Memory B cell (primary cell): ENCODE data around the gene VPS36.
"Not testable (repeated sequence)": the region's sequence is repeated elsewhere in the genome, so short reads cannot be mapped to it uniquely, and the experiment has no call there.

Experiments
- ATAC-seq: fragments of 150-1000 bp; cut with Tn5 transposase; 2 replicates; pipeline ENCODE4 v1.10.0; 2021; ENCODE audit warnings: low read depth, mild to moderate bottlenecking, moderate library complexity
- DNase-seq, 2 donors: peaks; one replicate each; pipeline ENCODE4 v3.0.0; 2022; ENCODE audit warnings: low spot score in 2 of 2
- H3K27ac Mint-ChIP-seq: one replicate; pipeline ENCODE4 v1.8.0; 2022; ENCODE audit warnings: mild to moderate bottlenecking, moderate library complexity, mixed read lengths
- H3K27me3 Mint-ChIP-seq: one replicate; pipeline ENCODE4 v1.8.0; 2022; ENCODE audit warnings: mixed read lengths
- H3K36me3 Mint-ChIP-seq: one replicate; pipeline ENCODE4 v1.8.0; 2022; ENCODE audit warnings: mild to moderate bottlenecking, mixed read lengths
- H3K4me1 Mint-ChIP-seq: one replicate; pipeline ENCODE4 v1.8.0; 2022; ENCODE audit warnings: mixed read lengths
- H3K4me3 Mint-ChIP-seq: one replicate; pipeline ENCODE4 v1.8.0; 2022; ENCODE audit warnings: mild to moderate bottlenecking, moderate library complexity, mixed read lengths
- H3K9me3 Mint-ChIP-seq: one replicate; pipeline ENCODE4 v1.8.0; 2022; ENCODE audit warnings: mixed read lengths

VPS36 gene

GRCh38 chr13:52411629-52412028, 38.8 kb downstream of the VPS36 start:
- peaks cover 13% of the 10 kb centered on the region for H3K36me3 Mint-ChIP-seq
- H3K27me3 Mint-ChIP-seq, result no peaks in the 10 kb centered on the region
- H3K27ac Mint-ChIP-seq, result no peak overlapping the region
- no peaks in the 10 kb centered on the region for H3K4me1 Mint-ChIP-seq
- ATAC-seq (no peak), DNase-seq (no peak)
- H3K9me3 Mint-ChIP-seq, result no peaks in the 10 kb centered on the region
- no peak overlapping the region for H3K4me3 Mint-ChIP-seq

DNA sequence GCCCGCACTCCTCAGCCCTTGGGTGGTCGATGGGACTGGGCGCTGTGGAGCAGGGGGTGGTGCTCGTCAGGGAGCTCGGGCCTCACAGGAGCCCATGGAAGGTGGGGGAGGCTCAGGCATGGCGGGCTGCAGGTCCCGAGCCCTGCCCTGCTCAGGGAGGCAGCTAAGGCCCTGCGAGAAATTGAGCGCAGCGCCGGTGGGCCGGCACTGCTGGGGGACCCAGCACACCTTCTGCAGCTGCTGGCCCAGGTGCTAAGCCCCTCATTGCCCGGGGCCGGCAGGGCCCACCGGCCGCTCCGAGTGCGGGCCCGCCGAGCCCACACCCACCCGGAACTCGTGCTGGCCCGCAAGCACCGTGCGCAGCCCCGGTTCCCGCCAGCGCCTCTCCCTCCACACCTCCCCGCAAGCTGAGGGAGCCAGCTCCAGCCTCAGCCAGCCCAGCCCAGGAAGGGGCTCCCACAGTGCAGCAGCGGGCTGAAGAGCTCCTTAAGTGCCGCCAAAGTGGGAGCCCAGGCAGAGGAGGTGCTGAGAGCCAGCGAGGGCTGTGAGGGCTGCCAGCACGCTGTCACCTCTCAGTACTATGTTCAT, 42.3 kb downstream of the VPS36 start:
- not testable (repeated sequence) for H3K4me3 Mint-ChIP-seq, H3K27me3 Mint-ChIP-seq, H3K9me3 Mint-ChIP-seq, H3K36me3 Mint-ChIP-seq, H3K27ac Mint-ChIP-seq, ATAC-seq, DNase-seq
- peaks cover 13% of the 10 kb centered on the region for H3K4me1 Mint-ChIP-seq

- not testable (repeated sequence) for H3K27ac Mint-ChIP-seq, H3K9me3 Mint-ChIP-seq, H3K36me3 Mint-ChIP-seq, ATAC-seq, H3K4me3 Mint-ChIP-seq, DNase-seq
- Mint-ChIP-seq H3K4me1 (peaks cover 15% of the 10 kb centered on the region), H3K27me3 (peaks cover 12% of the 10 kb centered on the region)
Observed at GRCh38 chr13:52407436-52407835, 43.0 kb downstream of the VPS36 start.

GRCh38 chr13:52406629-52407028, 43.8 kb downstream of the VPS36 start:
- H3K36me3 Mint-ChIP-seq, result peaks cover 1% of the 10 kb centered on the region
- DNase-seq, result no peak
- H3K4me1 Mint-ChIP-seq, result peaks cover 15% of the 10 kb centered on the region
- ATAC-seq, result no peak
- no peak overlapping the region for H3K27ac Mint-ChIP-seq
- peak overlapping the region; percentile 61 for H3K4me3 Mint-ChIP-seq
- H3K27me3 Mint-ChIP-seq, result peaks cover 16% of the 10 kb centered on the region
- H3K9me3 Mint-ChIP-seq, result no peaks in the 10 kb centered on the region

GRCh38 chr13:52405767-52406494, 44.5 kb downstream of the VPS36 start, which contains the start of gene THSD1:
TSS of gene THSD1 (minus strand) at chr13:52406172. CDS start at chr13:52402600, 3,572 bp downstream.
- Mint-ChIP-seq H3K9me3 (no peaks in the 10 kb centered on the region), H3K4me3 (peak within 1 kb of the TSS; percentile 78), H3K4me1 (peaks cover 15% of the 10 kb centered on the region), H3K36me3 (peaks cover 1% of the 10 kb centered on the region), H3K27me3 (peaks cover 17% of the 10 kb centered on the region), H3K27ac (no peak within 1 kb of the TSS)
- ATAC-seq, result peak; percentile 60
- no peak for DNase-seq

- ATAC-seq (no peak), DNase-seq (no peak)
- H3K36me3 Mint-ChIP-seq, result peaks cover 1% of the 10 kb centered on the region
- no peak overlapping the region for H3K27ac Mint-ChIP-seq
- peaks cover 15% of the 10 kb centered on the region for H3K4me1 Mint-ChIP-seq
- peaks cover 17% of the 10 kb centered on the region for H3K27me3 Mint-ChIP-seq
- H3K9me3 Mint-ChIP-seq, result no peaks in the 10 kb centered on the region
- peak overlapping the region; percentile 78 for H3K4me3 Mint-ChIP-seq
Observed at GRCh38 chr13:52405369-52405766, 45.1 kb downstream of the VPS36 start.

DNA sequence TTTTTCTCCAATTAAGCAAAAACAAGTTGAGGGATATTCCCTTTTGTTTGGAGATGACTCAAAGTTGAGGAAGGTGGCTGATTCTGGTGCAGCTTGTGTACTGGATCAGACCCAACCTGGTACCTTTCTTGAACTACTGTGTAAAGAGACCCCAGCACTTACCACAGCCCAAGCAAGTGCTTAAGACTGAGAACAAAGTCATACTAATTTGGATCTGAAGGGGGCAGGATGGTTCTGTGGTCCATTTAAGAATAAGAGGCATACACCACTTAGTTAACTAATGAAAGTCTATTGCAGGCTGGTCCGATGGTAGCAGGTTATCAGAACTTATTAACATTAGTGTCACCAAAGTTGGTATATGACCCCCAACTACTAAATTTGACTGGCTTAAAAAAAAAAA, 50.7 kb downstream of the VPS36 start:
- peaks cover 6% of the 10 kb centered on the region for H3K4me1 Mint-ChIP-seq
- DNase-seq, result no peak
- no peak overlapping the region for H3K27ac Mint-ChIP-seq
- peaks cover 4% of the 10 kb centered on the region for H3K36me3 Mint-ChIP-seq
- no peak for ATAC-seq
- H3K4me3 Mint-ChIP-seq, result no peak overlapping the region
- H3K9me3 Mint-ChIP-seq, result no peaks in the 10 kb centered on the region
- H3K27me3 Mint-ChIP-seq, result peaks cover 26% of the 10 kb centered on the region

GRCh38 chr13:52399046-52399445, 51.4 kb downstream of the VPS36 start:
- Mint-ChIP-seq H3K36me3 (peaks cover 6% of the 10 kb centered on the region), H3K4me3 (no peak overlapping the region), H3K27me3 (peaks cover 26% of the 10 kb centered on the region), H3K9me3 (no peaks in the 10 kb centered on the region), H3K4me1 (peaks cover 3% of the 10 kb centered on the region), H3K27ac (no peak overlapping the region)
- DNase-seq (no peak), ATAC-seq (no peak)

GRCh38 chr13:52395704-52396103, 54.7 kb downstream of the VPS36 start:
- ATAC-seq (no peak), DNase-seq (no peak)
- Mint-ChIP-seq H3K4me3 (no peak overlapping the region), H3K27ac (no peak overlapping the region), H3K27me3 (peaks cover 15% of the 10 kb centered on the region), H3K9me3 (no peaks in the 10 kb centered on the region), H3K4me1 (no peaks in the 10 kb centered on the region), H3K36me3 (peaks cover 6% of the 10 kb centered on the region)

DNA sequence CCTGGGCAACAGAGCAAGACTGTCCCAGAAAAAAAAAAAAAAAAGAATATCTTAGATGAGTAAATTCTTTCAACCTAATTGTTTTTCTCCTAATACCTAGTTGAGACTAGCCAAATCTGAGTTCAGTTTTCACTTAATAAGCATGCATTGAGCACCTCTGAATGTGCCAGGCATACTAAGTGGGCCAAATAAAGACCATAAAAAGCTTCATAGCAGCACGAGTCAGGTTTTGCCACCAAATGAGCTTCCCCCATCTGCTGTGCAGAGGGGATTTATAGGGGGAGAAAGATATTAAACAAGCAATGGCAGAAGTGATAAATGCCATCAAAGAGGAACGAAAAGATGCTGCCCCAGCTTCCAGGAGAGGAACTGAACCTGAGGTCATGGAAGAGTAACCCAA, 55.8 kb downstream of the VPS36 start:
- no peaks in the 10 kb centered on the region for H3K9me3 Mint-ChIP-seq
- peaks cover 4% of the 10 kb centered on the region for H3K36me3 Mint-ChIP-seq
- H3K4me3 Mint-ChIP-seq, result no peak overlapping the region
- peaks cover 15% of the 10 kb centered on the region for H3K27me3 Mint-ChIP-seq
- no peak overlapping the region for H3K27ac Mint-ChIP-seq
- ATAC-seq (no peak), DNase-seq (no peak)
- no peaks in the 10 kb centered on the region for H3K4me1 Mint-ChIP-seq

DNA sequence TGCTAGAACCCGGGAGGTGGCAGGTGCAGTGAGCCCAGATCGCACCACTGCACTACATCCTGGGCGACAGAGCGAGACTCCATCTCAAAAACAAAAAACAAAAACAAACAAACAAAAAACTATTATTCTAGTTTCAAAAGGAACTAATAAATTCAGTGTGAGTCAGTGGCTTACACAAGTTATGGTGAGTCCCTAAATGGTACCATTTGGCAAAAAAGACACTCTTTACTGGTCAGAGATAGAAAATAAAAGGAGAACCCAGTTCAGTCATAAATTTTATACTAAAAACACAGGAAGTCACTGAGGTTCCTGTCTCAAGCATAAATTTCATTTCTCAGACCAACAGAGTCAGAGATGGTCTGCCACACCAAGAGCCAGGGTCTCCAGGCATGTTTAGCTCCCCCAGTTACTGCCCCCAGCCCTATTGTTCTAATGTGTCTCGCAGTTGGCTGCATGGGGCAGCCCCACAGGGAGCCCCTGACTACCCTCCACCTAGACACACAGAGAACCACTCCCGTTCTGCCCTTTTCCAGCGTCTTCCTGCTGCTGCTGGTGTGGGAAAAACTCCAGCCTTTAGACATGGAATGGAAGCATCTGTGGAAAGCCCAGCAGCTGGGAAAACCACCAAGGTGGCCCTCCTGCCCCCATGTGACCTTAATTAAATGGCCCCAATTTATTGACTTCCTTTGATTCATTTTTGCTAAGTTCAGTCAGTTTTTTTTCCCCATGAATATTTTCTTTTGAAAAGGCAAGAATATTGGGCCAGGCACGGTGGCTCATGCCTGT, 56.7 kb downstream of the VPS36 start:
- no peak for ATAC-seq
- no peak for DNase-seq
- Mint-ChIP-seq H3K9me3 (no peaks in the 10 kb centered on the region), H3K27ac (no peak overlapping the region), H3K4me1 (no peaks in the 10 kb centered on the region), H3K4me3 (no peak overlapping the region), H3K36me3 (peaks cover 4% of the 10 kb centered on the region), H3K27me3 (peaks cover 15% of the 10 kb centered on the region)

DNA sequence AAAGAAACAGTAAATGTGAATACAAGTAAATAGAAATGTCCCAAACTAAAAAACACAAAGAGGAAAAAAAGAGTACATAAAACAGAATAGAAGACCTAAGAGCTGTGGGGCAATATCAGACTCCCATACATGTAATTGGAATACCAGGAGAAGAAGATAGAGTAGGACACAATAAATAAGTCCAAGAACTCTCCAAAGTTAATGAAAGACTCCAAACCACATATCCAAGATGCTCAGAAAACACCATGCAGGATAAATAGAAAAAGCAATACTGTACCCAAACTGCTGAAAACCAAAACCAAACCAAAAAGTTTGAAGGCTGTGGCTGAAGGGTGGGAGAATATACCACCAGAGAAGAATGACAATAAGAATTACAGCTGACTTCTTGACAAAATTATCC, 62.7 kb downstream of the VPS36 start:
- H3K4me3 Mint-ChIP-seq, result no peak overlapping the region
- DNase-seq, result no peak
- H3K36me3 Mint-ChIP-seq, result peaks cover 3% of the 10 kb centered on the region
- H3K4me1 Mint-ChIP-seq, result no peaks in the 10 kb centered on the region
- H3K9me3 Mint-ChIP-seq, result no peaks in the 10 kb centered on the region
- H3K27ac Mint-ChIP-seq, result no peak overlapping the region
- no peaks in the 10 kb centered on the region for H3K27me3 Mint-ChIP-seq
- no peak for ATAC-seq

GRCh38 chr13:52385870-52386269, 64.6 kb downstream of the VPS36 start:
- no peak for DNase-seq

DNA sequence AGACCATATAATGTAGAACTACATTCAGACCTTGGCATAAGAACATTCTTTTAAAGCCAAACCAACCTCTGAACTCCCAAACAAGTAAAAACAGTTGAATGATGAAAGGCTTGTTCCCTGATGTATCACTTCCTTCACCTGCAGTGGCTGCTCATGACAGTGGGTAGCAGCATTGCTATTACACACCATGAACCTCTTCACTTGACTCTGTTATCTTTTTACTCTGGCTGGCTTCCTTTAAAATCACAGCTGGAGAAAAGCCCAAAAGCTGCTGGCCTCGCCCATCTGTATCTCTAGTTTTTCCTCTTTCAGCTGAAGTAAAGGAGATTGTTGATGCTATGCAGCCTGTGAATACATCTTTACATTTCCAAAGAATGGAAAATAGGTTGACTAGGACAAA, 67.1 kb downstream of the VPS36 start:
- ATAC-seq, result no peak
- Mint-ChIP-seq H3K27me3 (no peaks in the 10 kb centered on the region), H3K4me3 (no peak overlapping the region), H3K4me1 (no peaks in the 10 kb centered on the region), H3K36me3 (peaks cover 3% of the 10 kb centered on the region), H3K9me3 (no peaks in the 10 kb centered on the region), H3K27ac (no peak overlapping the region)
- no peak for DNase-seq

More at GRCh38 chr13:52385870-52386269, 64.6 kb downstream of the VPS36 start:
- Mint-ChIP-seq H3K27me3 (no peaks in the 10 kb centered on the region), H3K9me3 (no peaks in the 10 kb centered on the region), H3K4me1 (no peaks in the 10 kb centered on the region), H3K36me3 (peaks cover 3% of the 10 kb centered on the region), H3K4me3 (no peak overlapping the region), H3K27ac (no peak overlapping the region)
- no peak for ATAC-seq
